HUDEP-2 (cell line): ENCODE measurements around the gene TEX26.
"Not testable (repeated sequence)": the region's sequence is repeated elsewhere in the genome, so short reads cannot be mapped to it uniquely, and the experiment has no call there.

ENCODE experiments used
- DNase-seq, 76 experiments: peaks; one replicate each; lab custom pipeline; 2025; ENCODE audit not compliant: unreplicated experiment in 76 of 76; lab: John Stamatoyannopoulos, UW

The TEX26 gene

GRCh38 chr13:30918662-30919405 is 13.6 kb upstream of the TEX26 start:
- no peak for DNase-seq

GRCh38 chr13:30920162-30920909 is 12.1 kb upstream of the TEX26 start:
- no peak for DNase-seq

GRCh38 chr13:30923418-30923817 is 9.0 kb upstream of the TEX26 start:
- DNase-seq, result no peak

GRCh38 chr13:30924721-30925120 is 7.7 kb upstream of the TEX26 start:
- no peak for DNase-seq

- DNase-seq, result no peak
Observed at GRCh38 chr13:30925429-30925828, 7.0 kb upstream of the TEX26 start.

GRCh38 chr13:30926781-30927180 is 5.7 kb upstream of the TEX26 start:
- no peak for DNase-seq

GRCh38 chr13:30927188-30927587 is 5.3 kb upstream of the TEX26 start:
- DNase-seq, result not testable (repeated sequence)

GRCh38 chr13:30927595-30927994 is 4.9 kb upstream of the TEX26 start:
- no peak for DNase-seq

- DNase-seq, result no peak
Observed at GRCh38 chr13:30928978-30929377, 3.5 kb upstream of the TEX26 start.

GRCh38 chr13:30933354-30933670 is 856 bp downstream of the TEX26 start:
- no peak for DNase-seq

GRCh38 chr13:30934381-30934780 is 1.9 kb downstream of the TEX26 start:
- DNase-seq, result no peak

GRCh38 chr13:30934803-30935202 is 2.3 kb downstream of the TEX26 start:
- no peak for DNase-seq

GRCh38 chr13:30936971-30937370 is 4.5 kb downstream of the TEX26 start:
- no peak for DNase-seq

- DNase-seq, result no peak
Observed at GRCh38 chr13:30943881-30944280, 11.4 kb downstream of the TEX26 start.

- DNase-seq, result no peak
Observed at GRCh38 chr13:30957258-30957943, 24.9 kb downstream of the TEX26 start.

- no peak for DNase-seq
Observed at GRCh38 chr13:30959678-30960077, 27.2 kb downstream of the TEX26 start.

GRCh38 chr13:30963791-30964190 is 31.3 kb downstream of the TEX26 start:
- DNase-seq, result no peak

- DNase-seq, result no peak
Observed at GRCh38 chr13:30965380-30965779, 32.9 kb downstream of the TEX26 start.

GRCh38 chr13:30966101-30966500 is 33.6 kb downstream of the TEX26 start:
- DNase-seq, result no peak

GRCh38 chr13:30968846-30969245 is 36.4 kb downstream of the TEX26 start:
- no peak for DNase-seq

GRCh38 chr13:30971575-30971974 is 39.1 kb downstream of the TEX26 start:
- no peak for DNase-seq

- no peak for DNase-seq
Observed at GRCh38 chr13:30972888-30973377, 40.5 kb downstream of the TEX26 start.
